Stomach (tissue), 9 donors: Measurements from ENCODE around the gene MRPS35. TPM values are rescaled to one million over a fixed set of nuclear protein-coding genes. Genes with fewer than 3 reads are reported as not detected.
A peak's percentile ranks its signal among the peaks of the same experiment; 100 is the strongest.

Experiments used
- DNase-seq, 2 donors: peaks; one replicate each; pipeline versions ENCODE4 v3.0.0 to v3.0.0-alpha.2; 2013 to 2019
- H3K27ac ChIP-seq, 5 donors: fragments of 200-600 bp in 4 of 5; sonication (generic) in 4 of 5; one replicate each; pipeline ENCODE4 v1.5.1; 2013 to 2019; ENCODE audit warnings: mild to moderate bottlenecking in 1 of 5, moderate library complexity in 1 of 5
- H3K27me3 ChIP-seq, 3 donors: fragments of 200-600 bp; sonication (generic); one replicate each; pipeline ENCODE4 v1.5.1; 2017 to 2019; ENCODE audit warnings: mixed run types in 1 of 3
- H3K36me3 ChIP-seq, 4 donors: fragments of 200-600 bp; sonication (generic); 1 replicate in 3 of 4; 2 replicates in 1 of 4; pipeline ENCODE4 v1.5.1; 2016 to 2019
- H3K4me1 ChIP-seq, 4 donors: fragments of 200-600 bp; sonication (generic); one replicate each; pipeline ENCODE4 v1.5.1; 2016 to 2019
- H3K4me3 ChIP-seq, 4 donors: fragments of 200-600 bp; sonication (generic) in 3 of 4; one replicate each; pipeline ENCODE4 v1.5.1; 2016 to 2019; ENCODE audit warnings: mild to moderate bottlenecking in 1 of 4
- H3K9me3 ChIP-seq, 4 donors: fragments of 200-600 bp; sonication (generic); one replicate each; pipeline ENCODE4 v1.5.1; 2016 to 2019
- CTCF ChIP-seq, 7 experiments: fragments of 450-650 bp in 4 of 7; fragments of 200-600 bp in 3 of 7; sonication (generic) in 3 of 7; IDR thresholded peaks; one replicate each; pipeline ENCODE4 v1.5.1; 2016 to 2019; ENCODE audit warnings: antibody characterized with exemption in 7 of 7, control low read depth in 2 of 7, mild to moderate bottlenecking in 1 of 7
- EP300 ChIP-seq: sonication (generic); formaldehyde crosslinking; IDR thresholded peaks from one replicate; pipeline ENCODE4 v1.6.1; 2017; ENCODE audit warnings: antibody characterized with exemption
- POLR2A ChIP-seq, 4 donors: fragments of 450-650 bp; IDR thresholded peaks; one replicate each; pipeline ENCODE4 v1.6.1; 2016; ENCODE audit warnings: antibody characterized with exemption in 4 of 4, control low read depth in 2 of 4, mild to moderate bottlenecking in 1 of 4, moderate library complexity in 1 of 4
- POLR2AphosphoS5 ChIP-seq, 3 donors: sonication (generic); formaldehyde crosslinking; IDR thresholded peaks; one replicate each; pipeline ENCODE4 v1.6.1; 2016; ENCODE audit warnings: antibody characterized with exemption in 3 of 3
- WGBS, 5 donors: extraction: QIAGEN DNeasy Blood & Tissue Kit in 3 of 5; methylation state at CpG; one replicate each; pipeline versions ENCODE4 v1.1.5 to v1.1.7; 2013 to 2018; 5-methylcytosine and 5-hydroxymethylcytosine counted together
- intact Hi-C: fragments of 100-400 bp; cut with DNase I; formaldehyde crosslinking; loops from one replicate; pipeline ENCODE4 v1.15.1; 2023; ENCODE audit warnings: low total_unique reads
- polyA plus RNA-seq, 3 donors: library from polyadenylated mRNA; stranded (reverse); fragments of 200-250 nt; gene quantifications; one replicate each; pipeline ENCODE4 v1.2.3, GENCODE V29; 2013
- total RNA-seq, 5 donors: library from RNA; depleted of rRNA; stranded (reverse); fragments of >200 nt; gene quantifications; one replicate each; pipeline versions ENCODE4 v1.1.0 to v1.2.3, GENCODE V29; 2014 to 2016
- donor health status: healthy with polysubstance abuse.
- donor health status: Bipolar disorder and iron deficiency.
- donor health status: healthy.

MRPS35 gene
- total and polyA plus RNA-seq, 8 donors, result 9.8 to 71.6 (median 35.9) TPM

GRCh38 chr12:27778206-27778605 is 67.6 kb downstream of the MRPS35 start:
- WGBS, 5 donors, result 26 to 49% (median 35%) methylated on average over 1 of the region's 1 CpG
- Histone ChIP-seq H3K9me3 (no peaks in the 10 kb centered on the region), H3K36me3 (no peaks in the 10 kb centered on the region), H3K27me3 (no peaks in the 10 kb centered on the region), H3K4me3 (no peak overlapping the region), H3K4me1 (peaks cover 17 to 37% (median 27%) of the 10 kb centered on the region in 4 donors), H3K27ac (no peak overlapping the region)
- no peak for TF ChIP-seq POLR2AphosphoS5 (IDR thresholded peaks at IDR 0.05)
- TF ChIP-seq CTCF (IDR thresholded peaks at IDR 0.05), result no peak
- no peak for TF ChIP-seq EP300
- TF ChIP-seq POLR2A (IDR thresholded peaks at IDR 0.05), result no peak
- no peak for DNase-seq
- intact Hi-C loops, result no loop called here

GRCh38 chr12:27779416-27779919 is 68.8 kb downstream of the MRPS35 start:
- intact Hi-C loops, result no loop called here
- H3K4me3 ChIP-seq, result peak overlapping the region; percentile 77 to 85 (median 79)
- no peaks in the 10 kb centered on the region for H3K27me3 ChIP-seq
- H3K9me3 ChIP-seq, result no peaks in the 10 kb centered on the region
- peak in 1 of 2 donors; percentile 59 for DNase-seq
- 4 to 11% (median 6%) methylated on average over 16 to 36 of the region's 36 CpGs for WGBS, 5 donors
- H3K36me3 ChIP-seq, result no peaks in the 10 kb centered on the region
- TF ChIP-seq CTCF (IDR thresholded peaks at IDR 0.05) (no peak), POLR2A (IDR thresholded peaks at IDR 0.05) (no peak), POLR2AphosphoS5 (IDR thresholded peaks at IDR 0.05) (no peak), EP300 (no peak)
- H3K27ac ChIP-seq, result peak overlapping the region; percentile 91 to 95 (median 94)
- H3K4me1 ChIP-seq, result peaks cover 17 to 47% (median 32%) of the 10 kb centered on the region in 4 donors

GRCh38 chr12:27779920-27780611 is 69.4 kb downstream of the MRPS35 start, which contains the start of the genes KLHL42 and MANSC4:
Gene KLHL42, plus strand, starts transcription at chr12:27780233. Its CDS starts 98 bp downstream, at chr12:27780331.
Gene MANSC4, minus strand, starts transcription at chr12:27780236. Its CDS starts 8,960 bp downstream, at chr12:27771276.
- DNase-seq, result peak; percentile 67 to 91
- H3K36me3 ChIP-seq, result no peaks in the 10 kb centered on the region
- H3K4me1 ChIP-seq, result peaks cover 17 to 53% (median 35%) of the 10 kb centered on the region in 4 donors
- peak within 1 kb of the TSS; percentile 91 to 95 (median 94) for H3K27ac ChIP-seq
- H3K4me3 ChIP-seq, result peak within 1 kb of the TSS; percentile 77 to 85 (median 79)
- 0 to 3% (median 1%) methylated on average over 15 to 91 of the region's 92 CpGs for WGBS, 5 donors
- no peaks in the 10 kb centered on the region for H3K9me3 ChIP-seq
- TF ChIP-seq POLR2AphosphoS5 (IDR thresholded peaks at IDR 0.05), result peak in 2 of 3 donors; percentile 20 to 37
- TF ChIP-seq EP300, result no peak
- H3K27me3 ChIP-seq, result no peaks in the 10 kb centered on the region
- intact Hi-C loops, result no loop called here

GRCh38 chr12:27780612-27781408 is 70.2 kb downstream of the MRPS35 start:
- Histone ChIP-seq H3K27me3 (no peaks in the 10 kb centered on the region), H3K9me3 (no peaks in the 10 kb centered on the region), H3K4me1 (peaks cover 17 to 60% (median 39%) of the 10 kb centered on the region in 4 donors), H3K4me3 (peak overlapping the region; percentile 77 to 85 (median 79)), H3K27ac (peak overlapping the region; percentile 91 to 95 (median 94)), H3K36me3 (no peaks in the 10 kb centered on the region)
- peak in 2 of 3 donors; percentile 26 to 47 for TF ChIP-seq POLR2AphosphoS5 (IDR thresholded peaks at IDR 0.05)
- TF ChIP-seq CTCF (IDR thresholded peaks at IDR 0.05), result no peak
- intact Hi-C loops, result no loop called here
- peak; percentile 26 to 59 for DNase-seq
- WGBS, 5 donors, result 6 to 17% (median 9%) methylated on average over 26 to 27 of the region's 27 CpGs
